ENCODE data around the gene DNAJC9.

Gene DNAJC9

DNA sequence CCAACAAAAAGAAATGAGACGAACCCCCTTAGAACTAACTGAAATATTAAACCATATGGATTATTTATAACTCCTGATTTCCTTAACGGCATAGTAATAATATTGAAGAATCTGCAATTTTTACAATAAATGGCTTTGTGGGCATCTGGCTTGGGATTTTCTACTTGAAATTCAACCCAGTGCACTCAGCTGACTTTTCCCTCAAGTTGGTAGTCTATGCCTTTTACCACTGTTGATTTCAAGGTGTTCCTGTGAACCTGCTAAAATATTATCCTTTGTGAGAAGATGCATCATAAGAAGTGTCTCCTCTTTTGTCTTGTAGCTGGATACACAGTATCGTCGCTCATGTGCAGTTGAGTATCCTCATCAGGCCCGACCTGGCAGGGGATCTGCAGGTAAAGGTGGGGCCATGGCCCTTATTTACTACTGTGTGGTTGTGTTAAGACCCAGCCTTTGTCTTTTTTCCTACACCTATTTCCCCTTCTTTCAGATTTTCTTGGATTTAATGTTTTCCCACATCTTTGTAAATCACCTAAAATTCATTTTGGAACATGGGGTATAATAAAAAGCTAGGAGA, 8.0 kb downstream of the DNAJC9 start:
- no peak for DNase-seq

DNA sequence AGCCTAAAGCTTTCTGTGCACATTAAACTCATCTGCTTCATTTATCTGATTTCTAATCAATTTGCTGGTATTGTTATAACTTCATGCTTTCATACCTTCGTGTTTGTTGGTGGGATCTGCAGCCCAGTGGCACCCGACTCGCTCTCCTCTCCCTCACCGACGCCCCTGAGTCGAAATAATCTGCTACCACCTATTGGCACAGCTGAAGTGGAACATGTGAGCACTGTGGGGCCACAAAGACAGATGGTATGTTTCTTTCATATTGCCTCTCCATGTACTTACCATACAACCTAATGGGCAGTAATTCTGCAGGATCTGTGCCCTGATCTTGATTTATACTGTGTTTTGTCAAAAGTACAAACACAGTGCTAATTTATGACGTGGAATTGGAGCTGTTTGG, 12.4 kb downstream of the DNAJC9 start:
- no peak for DNase-seq

DNA sequence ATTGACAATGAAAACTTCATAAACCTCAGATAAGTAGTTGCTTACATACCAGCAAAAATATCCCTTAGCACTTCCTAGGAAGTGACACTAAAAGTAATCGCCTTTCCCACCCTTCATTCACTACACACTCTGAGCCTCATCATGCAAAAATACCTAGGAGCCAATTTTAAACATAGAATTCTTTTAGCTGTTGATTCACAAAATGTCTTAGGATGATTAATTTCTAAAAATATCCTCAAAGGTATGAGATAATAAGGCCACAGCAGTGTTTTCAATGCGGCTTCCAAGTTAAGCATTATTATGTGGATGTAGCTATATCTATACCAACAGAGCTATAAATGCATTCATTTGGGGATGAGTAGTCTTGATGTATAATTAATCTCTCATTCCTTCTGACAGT, 13.2 kb downstream of the DNAJC9 start:
- DNase-seq = no peak

DNA sequence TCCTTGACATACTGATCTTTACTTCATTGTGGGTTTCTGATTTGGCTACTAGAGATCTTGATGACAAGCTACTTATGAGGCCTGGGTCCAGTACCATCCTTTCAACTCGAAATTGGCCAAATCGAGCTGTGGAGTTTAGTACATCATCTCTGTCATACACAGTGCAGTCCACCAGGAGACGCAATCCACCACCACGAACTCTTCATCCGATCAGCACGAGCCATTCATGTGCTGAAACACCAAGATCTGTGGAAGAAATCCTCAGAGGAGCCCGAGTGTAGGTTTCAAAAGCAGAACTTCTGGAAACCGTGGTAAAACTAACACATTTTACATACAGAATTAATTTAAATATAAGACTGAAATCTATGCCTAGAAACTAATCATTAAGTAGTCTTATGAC, 14.2 kb downstream of the DNAJC9 start:
- DNase-seq = no peak

DNA sequence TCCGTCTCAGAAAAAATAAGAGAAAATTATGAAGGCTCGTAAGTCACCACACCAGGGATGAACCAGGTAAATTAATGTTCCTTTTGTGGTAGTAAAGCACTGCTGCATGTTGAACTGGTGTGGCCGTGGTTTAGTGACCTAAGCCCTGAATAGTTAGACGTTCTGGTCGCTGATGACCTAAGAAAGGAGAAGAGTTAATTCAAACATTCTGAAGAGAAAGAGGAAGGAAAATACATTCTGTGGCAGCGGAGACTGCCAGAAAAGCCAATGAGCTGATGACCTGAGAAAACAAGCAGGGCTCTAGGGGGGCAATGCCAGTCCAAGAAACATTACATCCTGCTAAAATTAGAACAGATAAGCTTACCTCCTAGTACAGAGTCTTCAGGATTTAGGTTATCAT, 17.5 kb downstream of the DNAJC9 start:
- DNase-seq = no peak

DNA sequence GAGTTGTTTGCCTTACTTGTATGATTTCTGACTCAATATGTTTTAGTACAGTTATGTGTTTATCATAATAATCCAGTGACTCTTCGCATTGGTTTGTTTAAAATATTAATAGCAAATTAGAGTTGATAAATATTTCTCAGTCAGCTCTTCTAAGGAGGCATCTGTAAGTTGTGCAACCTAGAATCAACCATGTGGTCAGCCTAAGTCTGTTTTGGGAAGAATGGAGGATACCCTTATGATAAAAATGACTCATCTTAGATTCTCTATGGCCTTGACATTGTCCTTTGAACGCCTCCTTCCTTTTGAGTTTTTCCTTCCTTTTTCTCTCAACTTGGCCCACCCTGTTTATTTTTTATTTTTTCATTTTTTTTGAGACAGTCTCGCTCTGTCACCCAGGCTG, 18.8 kb downstream of the DNAJC9 start:
- no peak for DNase-seq

DNA sequence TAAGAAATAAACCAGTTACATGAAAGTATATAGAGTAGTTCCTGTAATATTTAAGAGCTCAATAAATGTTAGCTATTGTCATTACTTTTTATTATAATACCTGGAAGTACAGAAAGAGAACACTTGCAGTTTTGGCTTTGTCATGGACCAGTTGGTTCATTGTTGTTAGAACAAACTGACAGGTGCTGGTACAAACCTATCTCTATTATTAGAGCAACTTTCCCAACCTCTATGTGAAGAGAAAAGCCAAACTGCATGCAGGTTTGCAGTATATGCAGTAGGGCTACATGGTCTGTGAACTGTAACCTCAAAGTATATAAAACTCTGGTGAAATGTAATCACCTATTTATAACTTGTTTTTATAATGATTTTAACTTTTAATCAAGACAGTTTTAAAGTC, 20.4 kb downstream of the DNAJC9 start:
- DNase-seq = no peak

DNA sequence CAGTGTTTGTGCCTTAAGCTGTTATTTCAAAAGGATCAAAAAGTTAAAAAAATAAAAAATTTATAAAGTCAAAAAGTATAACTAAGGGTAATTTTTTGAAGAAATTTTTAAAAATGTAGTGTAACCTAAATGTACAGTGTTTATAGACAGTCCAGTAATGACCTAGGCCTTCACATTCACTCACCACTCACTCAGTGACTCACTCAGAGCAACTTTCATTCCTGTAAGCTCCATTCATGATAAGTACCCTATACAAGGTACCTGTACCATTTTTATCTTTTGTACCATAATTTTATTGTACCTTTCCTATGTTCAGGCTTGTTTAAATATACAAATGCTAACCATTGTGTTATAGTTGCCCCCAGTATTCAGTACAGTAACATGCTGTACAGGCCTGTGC, 21.5 kb downstream of the DNAJC9 start:
- no peak for DNase-seq

DNA sequence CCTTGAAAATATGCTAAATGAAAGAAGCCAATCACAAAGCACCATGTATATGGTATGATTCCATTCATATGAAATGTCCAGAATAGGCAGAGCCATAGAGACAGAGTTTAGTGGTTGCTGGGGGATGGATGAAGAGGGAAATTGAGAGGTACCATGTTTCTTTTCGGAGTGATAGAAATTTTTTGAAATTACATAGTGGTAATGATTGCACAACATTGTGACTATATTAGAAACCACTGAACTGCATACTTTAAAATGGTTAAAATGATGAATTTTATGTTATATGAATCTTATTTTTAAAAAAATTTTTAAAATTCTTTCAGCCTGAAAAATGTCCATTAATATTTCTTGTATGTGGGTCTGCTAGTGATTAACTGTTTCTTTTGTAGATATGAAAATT, 26.1 kb downstream of the DNAJC9 start:
- no peak for DNase-seq

DNA sequence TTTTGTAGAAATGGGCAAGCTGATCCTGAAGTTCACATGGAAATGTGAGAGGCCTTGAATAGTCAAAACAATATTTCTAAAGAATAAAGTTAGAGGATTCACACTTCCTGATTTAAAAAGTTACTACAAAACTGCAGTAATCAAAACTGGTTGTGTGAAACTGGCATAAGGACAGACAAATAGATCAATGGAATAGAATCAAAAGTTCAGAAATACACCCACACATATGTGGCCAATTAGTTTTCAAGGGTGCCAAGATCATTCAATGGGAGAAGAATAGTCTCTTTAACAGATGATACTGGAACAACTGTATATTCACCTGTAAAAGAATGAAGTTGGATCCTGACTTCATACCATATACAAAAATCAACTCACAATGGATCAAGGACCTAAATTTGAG, 27.7 kb downstream of the DNAJC9 start:
- DNase-seq = no peak

DNA sequence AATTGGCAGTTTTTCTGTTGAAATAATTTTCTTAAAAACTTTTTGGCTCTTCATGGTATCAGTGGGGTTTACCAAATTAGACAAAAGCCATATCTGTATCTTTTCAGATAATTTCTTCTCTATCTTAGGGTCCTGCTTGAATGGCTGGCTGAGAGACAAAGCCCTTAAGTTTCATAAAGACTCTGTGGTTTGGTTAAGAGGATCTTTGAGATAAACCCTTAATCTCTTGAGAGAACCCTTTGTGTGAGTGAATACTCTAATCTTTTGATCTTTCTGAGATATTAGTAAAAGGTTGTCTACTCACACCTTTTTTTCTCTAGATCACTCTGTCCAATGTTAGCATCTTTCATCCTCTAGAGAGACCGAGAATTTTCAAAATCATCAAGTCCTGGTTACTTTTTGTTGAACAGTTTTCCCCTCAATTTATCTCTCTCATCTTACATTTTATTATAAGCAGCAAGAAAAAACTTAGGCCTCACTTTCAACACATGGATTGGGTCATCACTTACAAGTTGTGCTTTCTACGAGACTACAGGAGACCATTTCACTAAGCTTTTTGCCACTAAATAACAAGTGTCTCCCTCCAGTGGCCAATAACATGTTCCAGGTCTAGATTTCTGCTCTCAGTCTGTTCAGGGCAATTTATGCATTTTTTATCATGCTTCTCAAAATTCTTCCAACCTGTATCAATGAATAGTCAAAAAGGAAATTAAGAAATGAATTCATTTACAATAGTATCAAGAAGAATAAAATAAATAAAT, 28.4 kb downstream of the DNAJC9 start:
- peak; percentile 7 for DNase-seq

DNA sequence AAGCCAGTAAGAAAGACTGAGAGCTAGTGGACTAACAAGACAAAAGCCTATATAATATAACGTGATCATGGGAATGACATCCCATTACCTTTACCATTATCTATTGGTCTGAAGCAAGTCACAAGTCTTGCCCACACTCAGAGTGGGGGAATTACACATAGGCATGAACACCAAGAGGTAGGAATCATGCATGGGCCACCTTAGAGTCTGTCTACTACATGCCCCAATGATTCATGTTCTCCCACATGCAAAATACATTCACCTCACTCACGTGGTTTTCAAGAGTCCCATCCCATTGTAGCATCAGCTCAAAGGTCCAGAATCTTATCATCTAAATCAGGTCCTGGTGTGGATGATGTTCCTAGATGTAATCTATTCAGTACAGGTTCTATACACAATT, 29.4 kb downstream of the DNAJC9 start:
- DNase-seq = no peak

DNA sequence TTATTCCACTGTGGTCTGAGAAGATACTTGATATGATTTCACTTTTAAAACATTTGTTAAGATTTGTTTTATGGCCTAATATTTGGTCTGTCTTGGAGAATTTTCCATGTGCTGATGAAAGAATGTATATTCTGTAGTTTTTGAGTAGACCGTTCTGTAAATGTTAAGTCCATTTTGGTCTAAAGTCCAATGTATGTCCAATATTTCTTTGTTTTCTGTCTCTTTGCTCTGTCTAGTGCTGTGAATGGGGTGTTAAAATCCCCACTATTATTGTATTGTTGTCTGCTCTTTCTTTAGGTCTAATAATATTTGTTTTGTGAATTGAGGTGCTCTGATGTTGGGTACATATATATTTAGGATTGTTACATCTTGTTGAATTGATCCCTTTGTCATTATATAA, 31.3 kb downstream of the DNAJC9 start:
- no peak for DNase-seq

DNA sequence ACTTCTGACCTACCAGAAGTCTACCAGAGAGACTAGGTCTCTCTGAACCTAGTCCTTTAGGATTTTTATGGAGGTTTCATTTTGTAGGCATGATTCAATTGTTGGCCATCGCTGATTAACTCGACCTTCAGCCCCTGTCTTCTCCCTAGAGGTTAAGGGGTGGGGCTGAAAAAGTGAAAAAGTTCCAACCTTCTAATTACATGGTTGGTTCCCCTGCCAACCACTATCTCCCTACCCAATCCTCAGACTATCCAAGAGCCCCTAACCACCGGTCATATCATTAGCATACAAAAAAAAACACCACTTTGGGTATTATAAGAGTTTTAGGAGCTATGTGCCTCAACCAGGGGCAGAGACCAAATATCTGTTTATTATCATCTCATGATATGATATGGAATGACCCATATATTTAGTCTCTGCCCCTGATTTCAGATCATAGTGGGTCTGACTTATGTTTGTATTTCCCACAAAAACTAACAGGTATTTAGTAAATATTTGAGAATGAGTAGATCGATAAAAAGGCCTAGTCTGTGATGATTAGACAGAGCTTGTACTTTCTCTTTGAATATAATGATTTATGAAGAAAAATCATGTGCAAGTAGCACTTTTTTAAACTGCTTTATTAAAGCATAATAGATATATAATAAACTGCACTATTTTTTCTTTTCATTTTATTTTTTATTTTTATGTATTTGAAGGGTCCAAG, 35.8 kb downstream of the DNAJC9 start:
- DNase-seq = no peak

DNA sequence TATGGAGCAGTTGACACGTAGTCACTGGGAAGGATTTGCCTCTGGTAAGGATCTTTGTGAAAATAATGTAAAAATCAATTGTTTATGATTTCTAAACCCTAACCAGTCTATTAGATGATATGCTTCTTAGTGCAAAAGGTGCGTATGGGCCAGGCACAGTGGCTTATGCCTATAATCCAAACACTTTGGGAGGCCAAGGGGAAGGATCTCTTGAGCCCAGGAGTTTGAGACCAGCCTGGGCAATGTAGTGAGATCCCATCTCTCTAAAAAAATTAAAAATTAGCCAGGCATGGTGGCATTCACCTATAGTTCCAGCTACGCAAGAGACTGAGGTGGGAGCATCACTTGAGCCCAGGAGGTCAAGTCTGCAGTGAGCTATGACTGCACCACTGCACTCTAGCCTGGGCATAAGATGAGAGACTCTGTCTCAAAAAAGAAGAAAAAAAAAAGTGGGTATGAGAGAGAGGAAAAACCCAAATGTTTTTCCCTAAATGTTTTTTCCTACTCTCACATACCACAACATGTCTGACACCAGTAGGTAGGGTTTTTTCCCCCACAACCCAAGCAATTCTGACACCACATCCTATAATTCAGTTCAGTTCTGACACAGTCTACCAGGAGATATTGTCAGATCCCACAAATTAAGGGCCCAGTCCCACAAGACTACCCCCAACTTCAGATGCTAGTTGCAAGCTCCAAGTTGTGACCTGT, 36.5 kb downstream of the DNAJC9 start:
- DNase-seq = no peak

DNA sequence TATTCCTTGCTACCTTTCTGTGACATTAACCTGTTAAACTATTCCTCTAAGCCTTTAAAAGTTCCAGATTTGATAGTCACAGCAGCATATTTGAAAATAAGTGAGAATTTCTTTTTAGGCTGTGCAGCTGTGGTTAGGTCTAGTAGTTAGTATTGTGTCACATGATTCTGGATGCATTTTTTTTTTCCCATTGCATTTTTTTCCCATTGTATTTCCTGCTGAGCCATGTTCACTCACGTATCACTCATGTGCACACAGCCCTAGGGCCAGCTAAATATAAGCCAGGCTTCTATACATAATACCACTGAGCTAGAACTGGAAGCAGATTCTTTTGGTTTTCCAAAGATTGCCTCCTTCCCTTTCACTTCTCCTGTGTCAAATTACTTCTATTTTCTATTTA, 37.4 kb downstream of the DNAJC9 start:
- DNase-seq = no peak

DNA sequence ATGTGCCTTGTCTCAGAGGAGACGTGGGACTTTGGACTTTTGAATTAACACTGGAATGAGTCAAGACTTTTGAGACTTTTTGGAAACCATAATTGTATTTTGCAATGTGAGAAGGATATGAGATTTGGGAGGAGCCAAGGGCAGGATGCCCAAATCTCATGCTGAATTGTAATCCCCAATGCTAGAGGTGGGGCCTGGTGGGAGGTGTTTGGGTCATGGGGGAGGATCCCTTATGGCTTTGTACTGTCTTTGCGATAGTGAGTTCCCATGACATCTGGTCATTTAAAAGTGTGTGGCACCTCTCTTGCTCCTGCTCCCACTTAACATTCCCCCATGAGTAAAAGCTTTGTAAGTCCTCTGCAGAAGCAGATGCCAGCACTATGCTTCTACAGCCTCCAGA, 39.2 kb downstream of the DNAJC9 start:
- DNase-seq = no peak

DNA sequence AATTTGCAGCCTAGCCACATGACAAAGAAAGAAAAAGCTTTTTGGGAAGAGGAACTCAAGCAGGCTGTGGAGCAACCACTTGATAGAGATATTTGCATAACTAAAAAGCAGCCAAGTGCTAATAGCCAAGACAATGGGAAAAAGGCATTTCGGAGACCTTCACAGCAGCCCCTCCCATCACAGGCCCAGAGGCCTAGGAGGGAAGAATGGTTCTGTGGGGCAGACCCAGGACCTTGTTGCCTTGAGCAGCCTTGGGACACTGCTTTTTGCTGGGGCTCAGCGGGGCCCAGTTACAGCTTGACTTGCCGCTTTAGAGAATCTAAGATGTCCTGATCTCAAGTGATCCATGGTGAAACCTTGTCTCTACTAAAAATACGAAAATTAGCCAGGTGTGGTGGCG, 40.7 kb downstream of the DNAJC9 start:
- no peak for DNase-seq

DNA sequence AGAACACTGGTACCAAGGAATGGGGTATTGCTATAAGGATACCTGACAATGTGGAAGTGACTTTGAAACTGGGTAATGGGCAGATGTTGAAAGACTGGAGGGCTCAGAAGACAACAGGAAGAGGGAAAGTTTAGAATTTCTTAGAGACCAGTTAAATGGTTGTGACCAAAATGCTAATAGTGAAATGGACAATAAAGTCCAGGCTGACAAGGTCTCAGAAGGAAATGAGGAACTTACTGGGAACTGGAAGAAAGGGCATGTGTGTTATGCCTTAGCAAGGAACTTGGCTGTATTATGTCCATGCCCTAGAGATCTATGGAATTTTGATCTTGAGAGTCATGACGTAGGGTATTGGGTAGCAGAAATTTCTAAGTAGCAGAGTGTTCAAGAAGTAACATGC, 41.2 kb downstream of the DNAJC9 start:
- no peak for DNase-seq

DNA sequence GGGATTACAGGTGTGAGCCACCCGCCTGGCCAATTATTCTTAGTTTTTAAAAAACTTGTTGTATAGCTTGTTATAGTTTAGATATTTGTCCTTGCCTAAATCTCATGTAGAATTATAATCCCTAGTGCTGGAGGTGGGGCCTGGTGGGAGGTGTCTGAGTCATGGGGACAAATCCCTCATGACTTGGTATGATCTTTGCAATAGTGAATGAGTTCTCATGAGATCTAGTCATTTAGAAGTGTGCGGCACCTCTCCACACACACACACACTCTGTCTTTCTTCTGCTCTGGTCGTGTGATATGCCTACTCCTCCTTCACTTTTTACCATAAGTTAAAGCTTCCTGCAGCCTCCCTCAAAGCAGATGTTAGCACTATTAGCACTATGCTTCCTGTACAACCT, 42.0 kb downstream of the DNAJC9 start:
- DNase-seq = no peak
